HepG2 (cell line): ENCODE data around the gene PPM1H. TPM values are rescaled to one million over a fixed set of nuclear protein-coding genes. Genes with fewer than 3 reads are reported as not detected.

ENCODE experiments used
- FIP1L1 ChIP-seq: fragments of 200-400 bp; formaldehyde crosslinking; IDR thresholded peaks from 2 replicates; pipeline ENCODE4 v1.6.1; 2018; ENCODE audit warnings: low read depth, mild to moderate bottlenecking, low read length, moderate library complexity, borderline replicate concordance; ENCODE audit not compliant: insufficient read depth
- FOSL2 ChIP-seq: sonication (generic); formaldehyde crosslinking; IDR thresholded peaks from 2 replicates; pipeline ENCODE4 v1.4.0; 2020; ENCODE audit warnings: missing genetic modification reagents
- GPN1 ChIP-seq: sonication (generic); formaldehyde crosslinking; IDR thresholded peaks from 2 replicates; pipeline ENCODE4 v1.5.1; 2020; ENCODE audit warnings: missing genetic modification reagents, borderline replicate concordance
- IRF1 ChIP-seq: sonication (generic); formaldehyde crosslinking; IDR thresholded peaks from 2 replicates; pipeline ENCODE4 v1.4.0; 2020; ENCODE audit warnings: low read depth, mild to moderate bottlenecking, missing genetic modification reagents
- PATZ1 ChIP-seq: sonication (generic); formaldehyde crosslinking; IDR thresholded peaks from 2 replicates; pipeline ENCODE4 v1.4.0; 2020; ENCODE audit warnings: missing genetic modification reagents
- PCBP2 ChIP-seq: fragments of 200-400 bp; formaldehyde crosslinking; optimal IDR thresholded peaks from 2 replicates; pipeline ENCODE3; 2018; ENCODE audit warnings: low read length, low read depth; ENCODE audit not compliant: poor library complexity, severe bottlenecking
- RARA ChIP-seq: IDR thresholded peaks from 2 replicates; pipeline ENCODE4 v1.6.1; 2016; ENCODE audit warnings: missing genetic modification reagents, missing compliant biosample characterization
- SOX6 ChIP-seq, 2 experiments: fragments of 450-650 bp in 1 of 2; sonication (generic) in 1 of 2; formaldehyde crosslinking in 1 of 2; IDR thresholded peaks; 2 replicates each; pipeline versions ENCODE4 v1.4.0 to v1.6.1; 2017 to 2020; ENCODE audit warnings: antibody characterized with exemption in 1 of 2, mild to moderate bottlenecking in 1 of 2, missing genetic modification reagents in 1 of 2
- THAP11 ChIP-seq: IDR thresholded peaks from 2 replicates; pipeline ENCODE4 v1.6.1; 2016; ENCODE audit warnings: missing biosample characterization, missing genetic modification reagents
- ZNF142 ChIP-seq: sonication (generic); formaldehyde crosslinking; IDR thresholded peaks from 2 replicates; pipeline ENCODE4 v1.4.0; 2020; ENCODE audit warnings: missing genetic modification reagents
- ZNF207 ChIP-seq: fragments of 450-650 bp; IDR thresholded peaks from 2 replicates; pipeline ENCODE4 v1.6.1; 2016; ENCODE audit warnings: antibody characterized with exemption, borderline replicate concordance
- ZNF260 ChIP-seq: sonication (generic); formaldehyde crosslinking; IDR thresholded peaks from 2 replicates; pipeline ENCODE4 v1.4.0; 2020; ENCODE audit warnings: missing genetic modification reagents, low read depth, mild to moderate bottlenecking, borderline replicate concordance
- ZNF609 ChIP-seq: sonication (generic); formaldehyde crosslinking; IDR thresholded peaks from 2 replicates; pipeline ENCODE4 v1.4.0; 2020; ENCODE audit warnings: mild to moderate bottlenecking, missing genetic modification reagents, borderline replicate concordance
- ZNF879 ChIP-seq: sonication (generic); formaldehyde crosslinking; IDR thresholded peaks from 2 replicates; pipeline ENCODE4 v1.8.1; 2023; ENCODE audit warnings: missing genetic modification reagents
- polyA plus RNA-seq, 8 experiments: library from polyadenylated mRNA; depleted of rRNA in 3 of 8; stranded (reverse) in 7 of 8; unstranded in 1 of 8; fragments of >200 nt; fragmentation: Illumina TruSeq in 4 of 8; extraction: Trizol in 4 of 8; gene quantifications; 2 replicates each; pipeline versions ENCODE4 v1.2.1 to v1.2.3, GENCODE V29; 2011 to 2016; ENCODE audit warnings: low read depth in 4 of 8, missing spikeins in 1 of 8, mixed read lengths in 1 of 8; ENCODE audit not compliant: insufficient read depth in 1 of 8
- total RNA-seq, 5 experiments: library from RNA; depleted of rRNA; stranded (reverse); fragments of >200 nt; fragmentation: Illumina TruSeq; extraction: Trizol; gene quantifications; 2 replicates each; pipeline ENCODE4 v1.2.3, GENCODE V29; 2016; ENCODE audit warnings: low read depth in 1 of 5

The PPM1H gene
- total and polyA plus RNA-seq, 2 of the 13 experiments (the other 11 are each of a cell fraction or from before 2014, with no cell fraction given) = 29.1 to 38.1 TPM

GRCh38 chr12:62934799-62935674 lies at the start of gene PPM1H (continued):
- TF ChIP-seq ZNF609 (CRISPR knock-in tag) (peak; percentile 90; the same call in 1 of the 2 replicates), GPN1 (CRISPR knock-in tag) (no peak), PCBP2 (no peak), RARA (peak; percentile 88), THAP11 (CRISPR knock-in tag) (peak; percentile 77), PATZ1 (CRISPR knock-in tag) (peak; percentile 91), FIP1L1 (no peak), ZNF260 (CRISPR knock-in tag) (no peak), ZNF142 (CRISPR knock-in tag) (no peak), ZNF879 (CRISPR knock-in tag) (no peak), SOX6 (IDR thresholded peaks at IDR 0.05) (no peak), SOX6 (CRISPR knock-in tag; IDR thresholded peaks at IDR 0.05) (peak; percentile 90), IRF1 (CRISPR knock-in tag) (no peak; the same call in 1 of the 2 replicates), ZNF207 (no peak), FOSL2 (CRISPR knock-in tag) (peak; percentile 83)
